ENCODE results near the gene CPZ. TPM values are rescaled to one million over a fixed set of nuclear protein-coding genes. Genes with fewer than 3 reads are reported as not detected.

Gene CPZ
- total RNA-seq, 2 experiments from 2014 or later: not detected

GRCh38 chr4:8610858-8611616 is 18.5 kb downstream of the CPZ start:
- no peaks in the 10 kb centered on the region for H3K4me1 Mint-ChIP-seq (ENCODE audit: low read depth)
- H3K9me3 Mint-ChIP-seq: no peaks in the 10 kb centered on the region
- H3K27ac Mint-ChIP-seq: no peak overlapping the region
- ChIA-PET POLR2A (no interaction called here), CTCF (no interaction called here)
- TF ChIP-seq CTCF (IDR thresholded peaks at IDR 0.05): no peak
- intact Hi-C loops (cut with micrococcal nuclease): no loop called here
- H3K27me3 Mint-ChIP-seq: no peaks in the 10 kb centered on the region
- no peak for ATAC-seq
- H3K4me3 Mint-ChIP-seq: no peak overlapping the region
- no peak for DNase-seq
- no peaks in the 10 kb centered on the region for H3K36me3 Mint-ChIP-seq (ENCODE audit: low read depth)

GRCh38 chr4:8612646-8613045 is 20.1 kb downstream of the CPZ start:
- no peaks in the 10 kb centered on the region for H3K36me3 Mint-ChIP-seq (ENCODE audit: low read depth)
- ChIA-PET POLR2A (no interaction called here), CTCF (no interaction called here)
- intact Hi-C loops (cut with micrococcal nuclease): no loop called here
- no peak for DNase-seq
- no peaks in the 10 kb centered on the region for H3K27me3 Mint-ChIP-seq
- no peaks in the 10 kb centered on the region for H3K4me1 Mint-ChIP-seq (ENCODE audit: low read depth)
- H3K4me3 Mint-ChIP-seq: no peak overlapping the region
- no peak for TF ChIP-seq CTCF (IDR thresholded peaks at IDR 0.05)
- ATAC-seq: no peak
- no peak overlapping the region for H3K27ac Mint-ChIP-seq
- H3K9me3 Mint-ChIP-seq: no peaks in the 10 kb centered on the region

DNA sequence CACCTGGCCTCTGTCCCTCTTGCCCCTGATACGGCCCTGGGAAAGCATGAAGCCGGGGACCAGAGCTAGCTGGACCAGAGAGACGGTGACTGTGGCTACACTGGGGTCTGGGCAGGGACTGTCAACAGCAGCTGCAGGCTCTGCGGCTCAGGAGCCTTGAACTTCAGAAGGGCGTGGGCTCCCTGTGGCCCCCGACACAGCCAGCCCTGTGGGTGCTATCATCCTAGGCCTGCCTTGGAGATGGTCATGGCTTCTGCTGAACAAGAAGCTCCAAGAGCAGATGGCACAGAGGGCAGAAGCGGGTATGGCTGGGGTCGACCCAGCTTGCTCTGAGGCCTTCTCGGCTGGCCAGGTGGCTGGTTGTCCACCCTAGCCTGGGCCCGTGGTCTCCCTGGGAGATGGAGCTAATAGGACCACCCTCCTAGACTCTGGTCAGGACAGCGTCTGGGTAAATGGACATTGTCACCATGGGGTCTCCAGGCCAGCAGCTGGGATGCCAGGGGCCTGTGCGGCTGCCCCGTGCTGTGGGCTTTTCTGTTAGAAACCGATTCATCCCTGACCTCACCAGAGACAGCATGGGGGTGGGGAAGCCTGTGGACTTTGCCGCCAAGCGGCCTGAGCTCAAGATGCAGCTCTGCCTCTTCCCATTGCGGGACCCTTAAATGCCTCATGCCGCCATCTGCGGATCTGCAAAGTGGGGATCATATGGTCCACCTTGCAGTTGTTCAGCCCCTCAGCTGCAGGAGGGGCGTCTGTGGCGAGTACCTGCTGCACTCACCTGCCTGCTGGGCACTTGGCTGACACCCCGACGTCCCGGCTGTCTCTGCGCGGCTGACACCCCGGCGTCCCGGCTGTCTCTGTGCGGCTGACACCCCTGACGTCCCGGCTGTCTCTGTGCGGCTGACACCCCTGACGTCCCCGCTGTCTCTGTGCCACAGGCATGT is 21.1 kb downstream of the CPZ start:
- ChIA-PET POLR2A (no interaction called here), CTCF (no interaction called here)
- Mint-ChIP-seq H3K9me3 (no peaks in the 10 kb centered on the region), H3K27ac (no peak overlapping the region), H3K36me3 (ENCODE audit: low read depth) (no peaks in the 10 kb centered on the region), H3K4me1 (ENCODE audit: low read depth) (no peaks in the 10 kb centered on the region), H3K27me3 (no peaks in the 10 kb centered on the region), H3K4me3 (no peak overlapping the region)
- intact Hi-C loops (cut with micrococcal nuclease): no loop called here
- no peak for ATAC-seq
- no peak for DNase-seq
- TF ChIP-seq CTCF (IDR thresholded peaks at IDR 0.05): no peak

- no peaks in the 10 kb centered on the region for H3K27me3 Mint-ChIP-seq
- no peaks in the 10 kb centered on the region for H3K36me3 Mint-ChIP-seq (ENCODE audit: low read depth)
- no peaks in the 10 kb centered on the region for H3K4me1 Mint-ChIP-seq (ENCODE audit: low read depth)
- intact Hi-C loops (cut with micrococcal nuclease): no loop called here
- POLR2A ChIA-PET: no interaction called here
- TF ChIP-seq CTCF (IDR thresholded peaks at IDR 0.05): no peak
- no peak overlapping the region for H3K4me3 Mint-ChIP-seq
- no peak for ATAC-seq
- peak; percentile 20 for DNase-seq
- no peaks in the 10 kb centered on the region for H3K9me3 Mint-ChIP-seq
- H3K27ac Mint-ChIP-seq: no peak overlapping the region
- CTCF ChIA-PET: no interaction called here
Measured at GRCh38 chr4:8614365-8615193, 22.0 kb downstream of the CPZ start.

Data from activated CD8-positive, alpha-beta T cell treated with anti-CD3 and anti-CD28 coated beads for 36 hours (primary cell).